ENCODE data around the gene RPS6KA3. TPM values are rescaled to one million over a fixed set of nuclear protein-coding genes. Genes with fewer than 3 reads are reported as not detected.

The RPS6KA3 gene
- total RNA-seq (10 to 100 TPM; 55.9 to 85.9 (median 69.9) TPM), polyA plus RNA-seq (10 to 100 TPM in 2 of 3 donors, 1 to 10 TPM in 1; 8.4 to 13.8 (median 10.4) TPM)
- long read RNA-seq, donor 1, full-length matches to known transcripts = 3 of 9 reads
- long read RNA-seq, donor 1, partial matches to known transcripts = 6 of 9 reads
- long read RNA-seq, donor 1, other reads (novel, unspliced or antisense) = 0 of 9 reads
- long read RNA-seq, donor 2, full-length matches to known transcripts = 4 of 4 reads
- long read RNA-seq, donor 2, partial matches to known transcripts = 0 of 4 reads
- long read RNA-seq, donor 2, other reads (novel, unspliced or antisense) = 0 of 4 reads

DNA sequence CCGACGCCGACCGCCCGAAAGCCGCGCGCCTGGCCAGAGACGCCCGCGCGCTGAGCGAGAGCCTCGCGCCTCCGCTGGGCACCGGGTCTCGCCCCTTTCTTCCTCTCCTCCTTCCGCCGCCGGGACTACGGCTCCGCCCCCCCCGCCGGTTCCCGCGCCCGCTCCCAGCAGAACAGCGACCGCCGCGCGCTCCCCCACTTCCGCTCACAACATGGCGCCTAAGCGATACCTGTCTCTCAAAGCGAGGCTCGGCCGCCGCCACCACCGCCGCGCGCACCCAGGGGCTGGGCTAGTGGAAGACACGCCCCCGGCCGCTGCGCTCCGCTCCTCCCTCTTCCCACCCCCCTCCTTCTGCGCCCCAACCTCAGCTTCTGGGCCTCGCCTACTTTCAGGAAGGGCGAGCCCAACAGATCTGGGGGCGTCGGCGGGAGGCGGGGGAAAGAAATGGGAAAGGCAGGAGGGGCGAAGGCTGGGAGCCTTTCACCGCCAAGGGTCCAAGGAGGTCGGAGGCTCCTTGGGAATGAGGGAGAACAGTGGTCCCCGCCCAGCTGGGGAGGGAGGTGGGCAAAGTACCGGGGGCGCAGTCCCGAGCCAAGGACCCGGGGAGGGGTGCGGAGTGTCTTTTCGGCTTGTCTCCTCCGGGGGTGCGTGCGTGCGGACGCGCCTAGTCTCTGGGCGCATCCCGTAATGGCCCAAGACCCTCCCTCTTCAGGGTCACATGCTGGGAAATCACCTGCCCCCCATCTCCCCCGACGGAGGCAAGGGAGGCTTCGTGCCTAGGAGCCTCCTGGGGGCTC is at the start of gene RPS6KA3:
Gene RPS6KA3, minus strand, starts transcription at position 100 of the 797 bp plus-strand sequence. CDS start 277 bp downstream, outside the sequence.
- Histone ChIP-seq H3K36me3 (no peaks in the 10 kb centered on the region), H3K9me3 (no peaks in the 10 kb centered on the region), H3K4me1 (peaks cover 0 to 39% (median 25%) of the 10 kb centered on the region in 6 donors), H3K4me3 (peak within 1 kb of the TSS; percentile 48 to 81 (median 58)), H3K27me3 (replicated peaks in 1 of 7) (peaks cover 0 to 14% (median 0%) of the 10 kb centered on the region in 7 donors), H3K27ac (peak within 1 kb of the TSS; percentile 66 to 92 (median 86))
- intact Hi-C loops (cut with DNase I; ENCODE audit: low total_unique reads) = no loop called here
- WGBS, 5 donors = 0 to 43% (median 1%) methylated on average over 14 to 77 of the region's 77 CpGs
- DNase-seq = peak; percentile 98
- peak; percentile 87 to 96 (median 91) for TF ChIP-seq POLR2AphosphoS5 (IDR thresholded peaks at IDR 0.05)
- peak in 1 of 3 donors; percentile 40 for TF ChIP-seq POLR2A (IDR thresholded peaks at IDR 0.05)
- TF ChIP-seq, protein P1, sequence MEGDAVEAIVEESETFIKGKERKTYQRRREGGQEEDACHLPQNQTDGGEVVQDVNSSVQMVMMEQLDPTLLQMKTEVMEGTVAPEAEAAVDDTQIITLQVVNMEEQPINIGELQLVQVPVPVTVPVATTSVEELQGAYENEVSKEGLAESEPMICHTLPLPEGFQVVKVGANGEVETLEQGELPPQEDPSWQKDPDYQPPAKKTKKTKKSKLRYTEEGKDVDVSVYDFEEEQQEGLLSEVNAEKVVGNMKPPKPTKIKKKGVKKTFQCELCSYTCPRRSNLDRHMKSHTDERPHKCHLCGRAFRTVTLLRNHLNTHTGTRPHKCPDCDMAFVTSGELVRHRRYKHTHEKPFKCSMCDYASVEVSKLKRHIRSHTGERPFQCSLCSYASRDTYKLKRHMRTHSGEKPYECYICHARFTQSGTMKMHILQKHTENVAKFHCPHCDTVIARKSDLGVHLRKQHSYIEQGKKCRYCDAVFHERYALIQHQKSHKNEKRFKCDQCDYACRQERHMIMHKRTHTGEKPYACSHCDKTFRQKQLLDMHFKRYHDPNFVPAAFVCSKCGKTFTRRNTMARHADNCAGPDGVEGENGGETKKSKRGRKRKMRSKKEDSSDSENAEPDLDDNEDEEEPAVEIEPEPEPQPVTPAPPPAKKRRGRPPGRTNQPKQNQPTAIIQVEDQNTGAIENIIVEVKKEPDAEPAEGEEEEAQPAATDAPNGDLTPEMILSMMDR (IDR thresholded peaks at IDR 0.05 in 8 of 11, conservative IDR thresholded peaks at IDR 0.05 in 3 of 11) = no peak

DNA sequence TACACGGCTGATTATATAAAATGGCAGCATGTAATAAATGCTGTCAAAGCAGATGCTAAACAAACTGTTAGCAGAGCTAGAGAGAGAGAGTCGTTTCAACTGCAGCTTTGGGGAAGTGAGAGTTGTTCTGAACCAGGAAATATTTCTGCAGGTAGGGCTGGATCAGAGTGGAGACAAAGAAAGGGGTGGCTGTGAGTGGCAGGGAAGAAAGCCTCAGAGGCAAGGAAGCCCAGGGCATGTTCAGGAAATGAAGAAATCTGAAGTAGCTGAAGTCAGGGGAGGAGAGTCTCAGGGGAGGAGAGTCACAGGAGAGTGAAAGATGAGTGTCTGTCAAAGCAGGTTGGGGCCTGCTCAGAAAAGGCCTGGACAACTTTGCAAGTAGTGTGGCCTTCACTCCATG is 48.4 kb upstream of the RPS6KA3 start:
- TF ChIP-seq POLR2A (IDR thresholded peaks at IDR 0.05) (no peak), POLR2AphosphoS5 (IDR thresholded peaks at IDR 0.05) (no peak)
- TF ChIP-seq, protein P1 (IDR thresholded peaks at IDR 0.05 in 8 of 11, conservative IDR thresholded peaks at IDR 0.05 in 3 of 11) = no peak

DNA sequence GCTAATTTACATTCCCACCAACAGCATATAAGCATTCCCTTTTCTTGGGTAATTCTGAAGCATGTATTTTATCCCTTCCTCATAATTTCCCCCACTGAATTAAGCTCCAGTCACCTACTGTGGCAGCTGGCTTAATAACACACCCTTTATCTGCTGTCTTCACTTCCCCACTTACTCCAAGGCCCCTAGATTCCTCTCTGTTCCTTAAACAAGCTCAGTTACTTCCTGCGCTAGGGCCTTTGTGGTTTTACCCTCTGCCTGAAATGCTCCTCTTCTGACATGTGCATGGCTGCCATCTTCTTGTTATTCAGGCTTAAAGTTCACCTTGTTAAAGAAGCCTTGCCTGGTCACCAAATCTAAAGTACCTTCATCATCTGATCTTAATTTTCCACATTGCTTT is 47.2 kb upstream of the RPS6KA3 start:
- DNase-seq = no peak
- Histone ChIP-seq H3K36me3 (no peaks in the 10 kb centered on the region), H3K27ac (no peak overlapping the region), H3K9me3 (no peaks in the 10 kb centered on the region), H3K27me3 (replicated peaks in 1 of 7) (no peaks in the 10 kb centered on the region), H3K4me1 (peaks cover 0 to 19% (median 0%) of the 10 kb centered on the region in 6 donors), H3K4me3 (no peak overlapping the region)
- TF ChIP-seq POLR2A (IDR thresholded peaks at IDR 0.05) (no peak), POLR2AphosphoS5 (IDR thresholded peaks at IDR 0.05) (no peak)
- TF ChIP-seq, protein P1 (IDR thresholded peaks at IDR 0.05 in 8 of 11, conservative IDR thresholded peaks at IDR 0.05 in 3 of 11) = no peak
- 36 to 63% (median 59%) methylated on average over 1 of the region's 1 CpG for WGBS, 5 donors
- intact Hi-C loops (cut with DNase I; ENCODE audit: low total_unique reads) = no loop called here

More for the DNA sequence above, 48.4 kb upstream of the RPS6KA3 start:
- H3K9me3 ChIP-seq = no peaks in the 10 kb centered on the region
- intact Hi-C loops (cut with DNase I; ENCODE audit: low total_unique reads) = no loop called here
- WGBS, 5 donors = 23 to 47% (median 33%) methylated on average over 2 of the region's 2 CpGs
- no peak overlapping the region for H3K27ac ChIP-seq
- peaks cover 0 to 20% (median 0%) of the 10 kb centered on the region in 6 donors for H3K4me1 ChIP-seq
- H3K27me3 ChIP-seq (replicated peaks in 1 of 7) = no peaks in the 10 kb centered on the region
- no peak for DNase-seq
- H3K4me3 ChIP-seq = no peak overlapping the region
- H3K36me3 ChIP-seq = no peaks in the 10 kb centered on the region

DNA sequence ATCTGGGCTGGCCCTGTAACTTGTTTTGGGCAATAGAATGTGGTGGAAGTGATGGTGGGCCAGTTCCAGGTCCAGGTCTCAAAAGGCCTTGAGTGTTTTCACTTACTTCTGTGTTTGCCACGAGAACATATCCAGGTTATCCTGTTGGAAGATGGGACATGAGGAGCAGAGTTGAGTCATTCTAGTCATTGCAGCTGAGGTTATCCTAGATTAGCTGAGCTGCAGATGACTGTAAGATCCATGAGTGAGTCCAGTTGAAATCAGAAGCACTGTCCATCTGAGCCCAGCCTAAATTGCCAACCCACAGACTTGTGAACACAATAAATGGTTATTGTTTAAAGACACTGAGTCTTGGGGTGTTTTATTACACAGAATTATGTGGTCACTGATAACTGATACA is 45.3 kb upstream of the RPS6KA3 start:
- DNase-seq = no peak
- H3K36me3 ChIP-seq = no peaks in the 10 kb centered on the region
- H3K27ac ChIP-seq = no peak overlapping the region
- 55 to 83% (median 68%) methylated on average over 1 of the region's 1 CpG; no CpG with 5 or more reads in 1 of the 5 donors for WGBS, 5 donors
- TF ChIP-seq, protein P1 (IDR thresholded peaks at IDR 0.05 in 8 of 11, conservative IDR thresholded peaks at IDR 0.05 in 3 of 11) = no peak
- TF ChIP-seq POLR2AphosphoS5 (IDR thresholded peaks at IDR 0.05) (no peak), POLR2A (IDR thresholded peaks at IDR 0.05) (no peak)
- no peaks in the 10 kb centered on the region for H3K9me3 ChIP-seq
- H3K4me1 ChIP-seq = peaks cover 0 to 19% (median 0%) of the 10 kb centered on the region in 6 donors
- H3K4me3 ChIP-seq = no peak overlapping the region
- H3K27me3 ChIP-seq (replicated peaks in 1 of 7) = peaks cover 0 to under 1% (median 0%) of the 10 kb centered on the region in 7 donors
- intact Hi-C loops (cut with DNase I; ENCODE audit: low total_unique reads) = no loop called here

All from spleen (tissue), 13 donors.